Keratinocyte (primary cell): Measurements from ENCODE around the gene USP8.

Experiments used
- CTCF ChIP-seq, 3 experiments: IDR thresholded peaks in 1 of 3; conservative IDR thresholded peaks in 1 of 3; optimal IDR thresholded peaks in 1 of 3; 2 replicates in 2 of 3; 3 replicates in 1 of 3; pipeline versions ENCODE3 to v1.5.1; 2011; ENCODE audit warnings: low read length in 3 of 3, mild to moderate bottlenecking in 3 of 3, moderate library complexity in 2 of 3, control low read depth in 1 of 3, inconsistent platforms in 1 of 3; ENCODE audit not compliant: insufficient read depth in 2 of 3; ENCODE audit errors: extremely low read depth in 1 of 3
- EZH2 ChIP-seq: IDR thresholded peaks from one replicate; pipeline ENCODE4 v1.6.1; 2012; ENCODE audit warnings: inconsistent platforms, mild to moderate bottlenecking, low read length, moderate library complexity

DNA sequence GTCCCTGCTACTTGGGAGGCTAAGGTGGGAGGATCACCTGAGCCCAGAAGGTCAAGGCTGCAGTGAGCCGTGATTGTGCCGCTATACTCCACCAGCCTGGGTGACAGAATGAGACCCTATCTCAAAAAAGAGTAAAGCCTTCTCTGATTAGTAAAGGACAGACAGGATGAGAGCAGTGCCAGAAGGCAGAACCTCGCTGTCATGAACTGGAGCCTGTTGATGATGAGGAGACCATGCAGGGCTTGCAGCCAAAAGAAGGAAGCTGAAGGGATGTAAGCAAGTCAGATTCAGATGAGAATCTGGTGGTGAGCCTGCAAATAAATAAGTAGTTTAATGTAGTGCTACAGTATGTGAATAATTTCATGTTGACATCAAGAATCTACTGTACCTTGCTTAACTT lies 69.4 kb downstream of the USP8 start:
- TF ChIP-seq CTCF (optimal IDR thresholded peaks at IDR 0.05 in 1 of 3, IDR thresholded peaks at IDR 0.05 in 1 of 3, conservative IDR thresholded peaks at IDR 0.05 in 1 of 3; ENCODE audit: extremely low read depth in 1 of 3, insufficient read depth in 2 of 3, low read length in 3 of 3) (no peak), EZH2 (no peak)
